ENCODE data around the gene LOXHD1.

Gene LOXHD1

GRCh38 chr18:46675112-46675511, 18.1 kb upstream of the LOXHD1 start:
- DNase-seq: no peak

DNA sequence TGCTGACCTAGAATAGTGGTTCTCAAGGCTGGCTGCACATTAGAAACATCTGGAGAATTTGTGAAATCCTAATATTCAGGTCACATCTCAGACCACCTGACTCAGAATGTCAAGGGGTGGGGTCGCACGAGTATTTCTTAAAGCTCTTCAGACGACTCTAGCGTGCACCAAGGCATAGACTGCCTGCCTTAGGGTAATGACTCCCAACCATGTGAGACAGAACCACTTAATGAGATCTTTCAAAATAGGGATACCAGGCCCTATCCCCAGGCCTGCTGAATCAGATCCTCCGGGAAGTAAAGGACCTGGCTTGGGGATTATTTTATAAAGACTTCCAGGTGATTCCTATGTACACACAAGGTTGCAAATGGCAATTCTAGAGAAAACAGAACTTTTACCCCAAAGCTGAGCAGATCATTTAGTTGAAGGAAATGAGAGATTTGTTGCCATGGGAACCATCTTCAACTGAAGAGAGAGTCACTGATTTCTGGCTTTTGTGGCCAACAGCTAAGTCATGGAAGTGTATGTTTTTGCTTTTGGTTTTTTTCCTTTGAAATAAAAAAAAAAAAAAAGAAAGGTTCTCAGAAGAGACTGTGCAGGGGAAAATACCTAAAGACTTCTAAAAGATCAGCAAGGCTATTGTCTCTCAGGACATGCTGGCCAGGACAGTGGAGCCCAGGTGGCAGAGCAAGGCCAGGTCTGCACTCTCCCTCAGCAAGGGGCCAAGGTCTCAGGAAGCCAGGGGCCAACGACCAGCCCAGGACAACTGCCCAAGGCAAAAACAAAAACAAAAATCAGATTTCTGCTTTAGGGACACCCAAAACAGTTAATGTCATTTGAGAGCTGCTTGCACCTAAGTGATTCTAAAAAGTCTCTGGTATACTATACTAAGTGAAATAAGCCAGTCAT, 15.3 kb upstream of the LOXHD1 start:
- no peak for DNase-seq

GRCh38 chr18:46668694-46669093, 11.7 kb upstream of the LOXHD1 start:
- no peak for DNase-seq

DNA sequence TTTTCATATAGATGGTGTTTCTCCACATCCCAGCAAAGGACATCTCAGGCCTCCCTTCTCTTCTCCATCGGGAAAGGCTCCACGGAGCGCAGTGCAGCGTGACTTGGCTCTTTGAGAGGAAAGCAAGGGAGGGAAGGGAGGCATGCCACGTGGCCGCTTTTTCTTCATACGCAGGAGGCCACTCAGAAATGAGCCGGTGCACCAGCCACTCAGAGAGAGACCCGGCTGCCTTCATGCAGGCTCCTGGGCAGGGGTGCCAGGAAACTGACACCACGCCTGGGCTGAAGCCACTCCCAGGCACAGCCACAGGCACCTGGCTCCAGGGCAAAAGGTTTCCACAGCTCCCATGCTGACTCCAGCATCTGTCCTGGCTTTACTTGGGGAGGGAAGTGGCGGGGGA, 11.1 kb upstream of the LOXHD1 start:
- DNase-seq: no peak

- no peak for DNase-seq
These were observed 6.5 kb upstream of the LOXHD1 start for GRCh38 chr18:46663539-46663938.

- DNase-seq: no peak
These were observed 4.1 kb upstream of the LOXHD1 start for GRCh38 chr18:46660957-46661749.

DNA sequence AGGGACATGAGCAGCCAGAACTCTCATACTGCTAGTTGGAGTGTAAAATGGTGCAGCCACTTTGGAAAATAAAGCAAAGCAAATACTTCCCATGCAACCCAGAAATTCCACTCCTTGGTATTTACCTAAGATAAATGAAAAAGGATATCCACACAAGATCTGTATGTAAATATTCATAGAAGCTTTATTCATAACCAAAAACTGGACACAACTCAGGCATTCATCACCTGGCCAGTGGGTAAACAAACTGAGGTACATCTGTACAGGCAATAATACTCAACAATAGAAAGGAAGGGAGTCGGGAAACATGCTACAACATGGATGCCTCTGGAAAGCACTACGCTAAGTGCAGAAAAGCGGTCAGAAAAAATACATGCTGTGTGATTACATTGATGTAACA, 2.5 kb upstream of the LOXHD1 start:
- no peak for DNase-seq

GRCh38 chr18:46656326-46657114, 500 bp downstream of the LOXHD1 start:
- no peak for DNase-seq

GRCh38 chr18:46652372-46652771, 4.6 kb downstream of the LOXHD1 start:
- no peak for DNase-seq

- no peak for DNase-seq
These were observed 6.3 kb downstream of the LOXHD1 start for GRCh38 chr18:46650681-46651080.

DNA sequence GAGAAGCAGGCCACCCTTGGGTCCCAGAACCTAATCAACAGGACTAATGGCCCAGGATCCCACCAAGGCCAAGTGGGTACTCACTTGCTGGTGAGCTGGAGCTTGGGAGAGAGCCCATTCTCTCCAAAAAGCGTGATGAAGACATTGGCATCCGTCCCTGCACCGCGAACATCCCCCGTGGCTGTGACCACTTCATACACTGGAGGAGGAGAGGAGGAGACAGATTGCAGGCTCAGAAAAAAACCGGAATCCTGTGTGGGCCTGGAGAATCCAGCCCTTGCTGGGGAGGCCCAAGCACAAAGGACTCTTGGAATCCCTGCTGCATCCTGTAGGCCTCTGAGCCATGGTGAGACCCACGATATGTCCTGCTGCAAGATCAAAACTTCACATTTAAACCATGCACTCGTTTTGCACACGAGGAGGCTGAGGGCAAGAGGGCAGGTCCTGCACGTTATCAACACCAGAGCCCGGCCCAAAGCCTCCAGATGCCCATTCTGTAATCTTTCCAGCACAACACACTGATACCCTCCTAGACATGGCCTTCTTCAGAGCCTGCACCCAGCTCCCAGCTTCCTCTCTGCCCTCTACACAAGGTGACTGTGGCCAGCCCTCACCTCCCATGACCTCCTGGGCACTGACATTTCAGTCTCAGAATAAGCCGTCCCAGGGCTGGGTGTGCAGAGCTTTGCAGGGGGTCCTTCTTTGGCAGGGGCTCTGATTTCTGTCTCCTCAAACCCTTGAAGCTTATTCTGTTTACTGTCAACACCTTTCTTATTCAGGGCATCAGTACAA, 7.8 kb downstream of the LOXHD1 start:
- DNase-seq: no peak

GRCh38 chr18:46646468-46646867, 10.6 kb downstream of the LOXHD1 start:
- DNase-seq: no peak

GRCh38 chr18:46642561-46642960, 14.5 kb downstream of the LOXHD1 start:
- DNase-seq: no peak

DNA sequence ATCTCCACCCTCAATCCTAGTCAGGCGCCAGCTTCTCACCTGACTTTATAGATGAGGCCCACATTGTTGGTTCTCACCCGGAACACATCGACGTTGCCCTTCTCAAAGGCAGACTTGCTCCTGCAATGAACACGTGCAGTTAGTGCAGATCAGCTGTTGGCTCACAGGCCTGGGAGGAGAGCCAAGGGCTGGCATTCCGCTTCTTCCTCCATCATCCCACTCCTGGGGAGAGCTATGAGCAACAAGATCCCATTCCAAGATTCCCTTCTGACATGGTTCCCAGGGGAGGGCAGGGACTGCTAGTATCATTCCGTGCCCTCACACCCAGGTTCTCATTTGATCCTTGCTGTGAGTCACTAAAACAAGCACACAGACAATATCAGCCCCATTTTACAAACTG, 15.1 kb downstream of the LOXHD1 start:
- DNase-seq: no peak

- no peak for DNase-seq
These were observed 17.6 kb downstream of the LOXHD1 start for GRCh38 chr18:46639386-46639785.

GRCh38 chr18:46636040-46636630, 20.9 kb downstream of the LOXHD1 start:
- DNase-seq: no peak

- DNase-seq: no peak
These were observed 24.5 kb downstream of the LOXHD1 start for GRCh38 chr18:46632401-46633071.

DNA sequence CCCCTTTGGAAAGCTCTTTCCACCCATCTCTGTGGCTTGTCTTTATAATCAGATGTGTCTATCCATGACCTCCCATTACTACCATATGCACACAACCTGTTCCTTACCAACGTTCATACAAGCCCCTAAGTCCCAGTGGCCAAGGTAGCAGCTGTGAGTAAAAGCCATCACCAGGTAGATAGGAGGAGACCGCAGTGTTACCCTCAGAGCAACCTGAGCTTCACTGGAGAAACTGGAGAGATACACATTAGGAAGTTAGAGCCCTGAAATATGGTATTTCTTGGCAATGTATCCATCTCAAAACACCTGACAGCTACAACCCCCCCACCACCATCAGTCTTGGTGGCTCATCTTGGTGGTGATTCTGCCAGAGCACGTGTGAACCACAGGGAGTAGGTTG, 26.0 kb downstream of the LOXHD1 start:
- DNase-seq: no peak

DNA sequence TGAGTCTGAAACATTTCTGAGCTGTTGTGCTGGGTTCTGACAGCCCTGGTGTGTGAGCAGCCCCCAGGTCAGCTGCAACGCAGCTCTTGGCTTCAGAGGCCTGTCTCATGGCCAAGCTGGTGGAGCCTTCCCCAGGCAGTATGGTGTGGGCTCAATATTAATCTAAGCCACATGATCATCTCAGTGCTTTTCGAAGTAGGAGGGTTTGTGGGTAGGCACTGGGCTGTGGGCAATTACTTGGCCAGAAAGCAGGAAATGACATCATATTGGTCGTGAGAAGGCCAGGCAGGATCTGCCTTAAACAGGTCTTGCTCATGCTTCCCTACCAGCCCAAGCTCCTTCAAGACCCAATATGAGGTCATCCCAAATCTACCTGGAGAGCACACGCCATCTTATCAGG, 26.9 kb downstream of the LOXHD1 start:
- no peak for DNase-seq

GRCh38 chr18:46629361-46629760, 27.7 kb downstream of the LOXHD1 start:
- no peak for DNase-seq

DNA sequence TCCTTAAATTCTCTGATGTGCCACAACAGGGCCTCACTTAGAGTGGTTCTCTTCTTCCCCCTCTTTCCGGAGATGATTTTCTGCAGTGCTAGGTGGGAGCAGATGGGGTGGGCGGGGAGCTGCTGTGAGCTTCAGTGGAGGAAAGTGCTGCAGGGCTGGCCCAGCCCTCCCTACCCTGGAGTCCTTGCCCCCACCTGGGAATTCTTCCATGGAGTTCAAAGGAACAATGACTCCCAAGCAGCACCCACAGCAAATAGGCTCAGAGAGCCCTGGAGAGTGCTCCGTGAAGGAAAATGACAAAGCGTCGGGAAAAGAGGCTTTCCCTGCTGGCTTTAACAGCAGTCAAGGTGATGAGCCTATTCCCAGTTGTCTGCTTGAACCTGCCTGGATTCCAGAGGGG, 28.8 kb downstream of the LOXHD1 start:
- DNase-seq: no peak

- DNase-seq: no peak
These were observed 29.9 kb downstream of the LOXHD1 start for GRCh38 chr18:46627136-46627535.
